Choroid plexus epithelial cell (primary cell): ENCODE data around the gene ACMSD.
A peak's percentile ranks its signal among the peaks of the same experiment; 100 is the strongest.
"Not testable (repeated sequence)": the region's sequence is repeated elsewhere in the genome, so short reads cannot be mapped to it uniquely, and the experiment has no call there.

Source experiments
- DNase-seq: peaks from one replicate; pipeline ENCODE4 v3.0.0-alpha.2; 2010; ENCODE audit warnings: low read depth
- H3K4me3 ChIP-seq: 2 replicates; pipeline ENCODE4 v1.5.1; 2011; ENCODE audit warnings: low read depth, mild to moderate bottlenecking, control low read depth, low read length, moderate library complexity
- TF ChIP-seq, protein P1 (sequence below): conservative IDR thresholded peaks from 2 replicates; pipeline ENCODE4 v1.5.1; 2011; ENCODE audit warnings: low read depth, mild to moderate bottlenecking, control low read depth, inconsistent platforms, low read length, moderate library complexity

The ACMSD gene

DNA sequence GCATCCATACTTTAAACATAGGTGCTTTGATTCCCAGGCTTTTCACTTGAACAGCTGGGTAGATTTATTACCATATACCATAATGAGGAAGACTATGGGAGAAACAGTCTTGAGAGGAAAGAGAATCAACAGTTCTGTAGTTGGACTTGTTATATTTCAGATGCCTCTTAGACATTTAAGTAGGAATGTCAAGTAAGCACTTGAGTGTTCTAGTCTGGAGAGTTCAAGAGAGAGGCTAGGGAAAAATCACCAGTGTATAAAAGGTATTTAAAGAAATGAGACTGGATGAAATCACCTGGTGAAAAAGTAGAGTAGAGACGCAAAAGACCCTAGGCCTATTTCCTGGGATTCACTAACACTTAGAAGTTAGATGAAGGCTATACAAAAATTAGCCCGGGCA, 66.8 kb downstream of the ACMSD start:
- H3K4me3 ChIP-seq = no peak overlapping the region
- no peak for DNase-seq
- TF ChIP-seq, protein P1, sequence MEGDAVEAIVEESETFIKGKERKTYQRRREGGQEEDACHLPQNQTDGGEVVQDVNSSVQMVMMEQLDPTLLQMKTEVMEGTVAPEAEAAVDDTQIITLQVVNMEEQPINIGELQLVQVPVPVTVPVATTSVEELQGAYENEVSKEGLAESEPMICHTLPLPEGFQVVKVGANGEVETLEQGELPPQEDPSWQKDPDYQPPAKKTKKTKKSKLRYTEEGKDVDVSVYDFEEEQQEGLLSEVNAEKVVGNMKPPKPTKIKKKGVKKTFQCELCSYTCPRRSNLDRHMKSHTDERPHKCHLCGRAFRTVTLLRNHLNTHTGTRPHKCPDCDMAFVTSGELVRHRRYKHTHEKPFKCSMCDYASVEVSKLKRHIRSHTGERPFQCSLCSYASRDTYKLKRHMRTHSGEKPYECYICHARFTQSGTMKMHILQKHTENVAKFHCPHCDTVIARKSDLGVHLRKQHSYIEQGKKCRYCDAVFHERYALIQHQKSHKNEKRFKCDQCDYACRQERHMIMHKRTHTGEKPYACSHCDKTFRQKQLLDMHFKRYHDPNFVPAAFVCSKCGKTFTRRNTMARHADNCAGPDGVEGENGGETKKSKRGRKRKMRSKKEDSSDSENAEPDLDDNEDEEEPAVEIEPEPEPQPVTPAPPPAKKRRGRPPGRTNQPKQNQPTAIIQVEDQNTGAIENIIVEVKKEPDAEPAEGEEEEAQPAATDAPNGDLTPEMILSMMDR = no peak

- TF ChIP-seq, protein P1 = no peak
- no peak overlapping the region for H3K4me3 ChIP-seq
- DNase-seq = no peak
Observed at GRCh38 chr2:134906726-134907125, 68.3 kb downstream of the ACMSD start.

DNA sequence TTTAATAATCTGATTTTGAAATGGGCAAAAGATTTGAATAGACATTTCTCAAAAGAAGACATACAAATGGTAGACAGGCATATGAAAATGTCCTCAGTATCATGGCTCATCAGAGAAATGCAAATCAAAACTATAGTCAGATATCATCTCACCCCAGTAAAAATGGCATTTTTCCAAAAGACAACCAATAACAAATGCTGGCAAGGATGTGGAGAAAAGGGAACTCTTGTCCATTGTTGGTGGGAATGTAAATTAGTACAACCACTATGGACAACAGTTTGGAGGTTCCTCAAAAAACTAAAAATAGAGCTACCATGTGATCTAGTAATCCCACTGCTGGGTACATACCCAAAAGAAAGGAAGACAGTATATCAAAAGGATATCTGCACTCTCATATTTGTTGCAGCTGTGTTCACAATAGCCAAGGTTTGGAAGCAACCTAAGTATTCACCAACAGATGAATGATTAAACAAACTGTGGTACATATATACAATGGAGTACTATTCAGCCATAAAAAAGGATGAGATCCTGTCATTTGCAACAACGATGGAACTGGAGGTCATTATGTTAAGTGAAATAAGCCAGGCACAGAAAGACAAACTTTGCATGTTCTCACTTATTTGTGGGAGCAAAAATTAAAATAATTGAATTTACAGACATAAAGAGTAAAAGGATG, 69.2 kb downstream of the ACMSD start:
- DNase-seq, H3K4me3 ChIP-seq: not testable (repeated sequence)

DNA sequence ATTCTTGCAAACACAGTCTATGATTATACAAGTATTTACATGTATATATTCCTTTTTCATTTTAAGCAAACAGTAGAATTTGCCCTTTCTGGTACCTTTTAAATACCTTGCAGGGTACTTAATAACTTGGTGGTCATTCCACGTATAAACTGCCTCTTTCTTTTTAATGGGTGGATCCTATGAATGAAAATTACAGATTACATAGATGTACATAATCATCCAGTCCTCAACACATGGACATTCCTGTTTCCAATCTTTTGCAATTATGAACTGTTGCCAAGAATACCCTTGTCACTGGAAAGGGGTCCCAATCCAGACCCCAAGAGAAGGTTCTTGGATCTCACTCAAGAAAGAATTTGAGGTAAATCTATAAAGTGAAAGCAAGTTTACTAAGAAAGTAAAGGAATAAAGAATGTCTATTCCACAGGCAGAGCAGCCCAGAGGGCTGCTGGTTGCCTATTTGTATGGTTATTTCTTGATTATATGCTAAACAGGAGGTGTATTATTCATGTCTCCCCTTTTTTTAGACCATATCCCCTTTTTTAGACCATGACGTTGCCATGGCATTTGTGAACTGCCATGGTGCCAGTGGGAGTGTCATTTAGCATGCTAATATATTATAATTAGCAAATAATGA, 72.5 kb downstream of the ACMSD start:
- DNase-seq = no peak
- TF ChIP-seq, protein P1 = no peak
- H3K4me3 ChIP-seq = no peak overlapping the region

GRCh38 chr2:134911400-134911785, 73.0 kb downstream of the ACMSD start:
- no peak for DNase-seq
- TF ChIP-seq, protein P1 = no peak
- no peak overlapping the region for H3K4me3 ChIP-seq

DNA sequence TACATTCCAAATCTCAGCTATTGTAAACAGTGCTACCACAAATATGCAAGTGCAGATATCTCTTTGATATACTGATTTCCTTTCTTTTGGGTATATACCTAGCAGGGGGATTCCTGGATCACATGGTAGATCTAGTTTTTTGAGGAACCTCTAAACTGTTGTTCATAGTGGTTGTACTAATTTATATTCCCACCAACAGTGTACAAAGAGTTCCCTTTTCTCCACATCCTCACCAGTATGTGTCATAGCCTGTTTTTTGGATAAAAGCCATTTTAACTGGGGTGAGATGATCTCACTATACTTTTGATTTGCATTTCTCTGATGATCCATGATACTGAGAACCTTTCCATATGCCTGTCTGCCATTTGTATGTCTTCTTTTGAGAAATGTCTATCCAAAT, 73.9 kb downstream of the ACMSD start:
- peak; percentile 61 for DNase-seq

GRCh38 chr2:134917360-134917865, 79.0 kb downstream of the ACMSD start:
- DNase-seq = no peak
- TF ChIP-seq, protein P1 = no peak
- H3K4me3 ChIP-seq = peak overlapping the region; percentile 99

More for the DNA sequence above, 73.9 kb downstream of the ACMSD start:
- TF ChIP-seq, protein P1 = no peak
- no peak overlapping the region for H3K4me3 ChIP-seq
